ENCODE data around the gene PLCL2.

DNA sequence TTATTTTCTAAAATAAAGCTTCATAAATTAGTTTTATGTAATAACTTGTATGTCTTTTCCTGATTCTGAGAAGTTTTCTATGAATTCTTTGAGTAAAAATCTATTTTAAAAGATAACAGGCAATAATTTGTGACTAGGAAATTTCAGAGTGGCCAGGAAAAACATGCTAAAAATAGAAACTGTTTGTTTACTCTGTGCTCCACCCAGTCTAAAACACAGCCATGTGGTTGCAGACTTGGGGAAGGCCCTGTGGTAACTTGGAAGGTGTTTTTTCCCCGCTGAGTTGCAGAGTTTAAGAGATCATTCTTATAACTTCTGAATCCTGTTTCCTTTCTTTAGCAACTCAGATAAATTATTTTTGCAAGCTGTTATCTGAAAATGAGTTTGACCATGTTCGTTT is 21.9 kb downstream of the PLCL2 start:
- TF ChIP-seq EZH2 (IDR thresholded peaks at IDR 0.05; ENCODE audit: borderline replicate concordance, control insufficient read depth, low read depth, low read length) (no peak), CREM (IDR thresholded peaks at IDR 0.05; ENCODE audit: low read depth) (no peak), FOXM1 (IDR thresholded peaks at IDR 0.05; ENCODE audit: low read depth, low read length) (0 out of 2 replicates have a peak, but pooled peaks have one; percentile 31), DPF2 (IDR thresholded peaks at IDR 0.05) (no peak), CEBPB (IDR thresholded peaks at IDR 0.05; ENCODE audit: borderline replicate concordance in 1 of 2, low read depth in 2 of 2, low read length in 2 of 2) (no peak), GABPA (IDR thresholded peaks at IDR 0.05; ENCODE audit: low read depth) (no peak), JUND (IDR thresholded peaks at IDR 0.05; ENCODE audit: low read depth, low read length) (no peak), POLR2A (IDR thresholded peaks at IDR 0.05; ENCODE audit: low read depth, low read length) (no peak), ZSCAN29 (IDR thresholded peaks at IDR 0.05) (no peak)
- TF ChIP-seq, protein P1, sequence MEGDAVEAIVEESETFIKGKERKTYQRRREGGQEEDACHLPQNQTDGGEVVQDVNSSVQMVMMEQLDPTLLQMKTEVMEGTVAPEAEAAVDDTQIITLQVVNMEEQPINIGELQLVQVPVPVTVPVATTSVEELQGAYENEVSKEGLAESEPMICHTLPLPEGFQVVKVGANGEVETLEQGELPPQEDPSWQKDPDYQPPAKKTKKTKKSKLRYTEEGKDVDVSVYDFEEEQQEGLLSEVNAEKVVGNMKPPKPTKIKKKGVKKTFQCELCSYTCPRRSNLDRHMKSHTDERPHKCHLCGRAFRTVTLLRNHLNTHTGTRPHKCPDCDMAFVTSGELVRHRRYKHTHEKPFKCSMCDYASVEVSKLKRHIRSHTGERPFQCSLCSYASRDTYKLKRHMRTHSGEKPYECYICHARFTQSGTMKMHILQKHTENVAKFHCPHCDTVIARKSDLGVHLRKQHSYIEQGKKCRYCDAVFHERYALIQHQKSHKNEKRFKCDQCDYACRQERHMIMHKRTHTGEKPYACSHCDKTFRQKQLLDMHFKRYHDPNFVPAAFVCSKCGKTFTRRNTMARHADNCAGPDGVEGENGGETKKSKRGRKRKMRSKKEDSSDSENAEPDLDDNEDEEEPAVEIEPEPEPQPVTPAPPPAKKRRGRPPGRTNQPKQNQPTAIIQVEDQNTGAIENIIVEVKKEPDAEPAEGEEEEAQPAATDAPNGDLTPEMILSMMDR (IDR thresholded peaks at IDR 0.05 in 2 of 3, conservative IDR thresholded peaks at IDR 0.05 in 1 of 3; ENCODE audit: control insufficient read depth in 2 of 3, extremely low read depth in 1 of 3, insufficient read depth in 1 of 3, low read depth in 3 of 3, low read length in 3 of 3), result no peak
- TF ChIP-seq, protein P2, sequence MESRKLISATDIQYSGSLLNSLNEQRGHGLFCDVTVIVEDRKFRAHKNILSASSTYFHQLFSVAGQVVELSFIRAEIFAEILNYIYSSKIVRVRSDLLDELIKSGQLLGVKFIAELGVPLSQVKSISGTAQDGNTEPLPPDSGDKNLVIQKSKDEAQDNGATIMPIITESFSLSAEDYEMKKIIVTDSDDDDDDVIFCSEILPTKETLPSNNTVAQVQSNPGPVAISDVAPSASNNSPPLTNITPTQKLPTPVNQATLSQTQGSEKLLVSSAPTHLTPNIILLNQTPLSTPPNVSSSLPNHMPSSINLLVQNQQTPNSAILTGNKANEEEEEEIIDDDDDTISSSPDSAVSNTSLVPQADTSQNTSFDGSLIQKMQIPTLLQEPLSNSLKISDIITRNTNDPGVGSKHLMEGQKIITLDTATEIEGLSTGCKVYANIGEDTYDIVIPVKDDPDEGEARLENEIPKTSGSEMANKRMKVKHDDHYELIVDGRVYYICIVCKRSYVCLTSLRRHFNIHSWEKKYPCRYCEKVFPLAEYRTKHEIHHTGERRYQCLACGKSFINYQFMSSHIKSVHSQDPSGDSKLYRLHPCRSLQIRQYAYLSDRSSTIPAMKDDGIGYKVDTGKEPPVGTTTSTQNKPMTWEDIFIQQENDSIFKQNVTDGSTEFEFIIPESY (IDR thresholded peaks at IDR 0.05), result no peak
- TF ChIP-seq, protein P3, sequence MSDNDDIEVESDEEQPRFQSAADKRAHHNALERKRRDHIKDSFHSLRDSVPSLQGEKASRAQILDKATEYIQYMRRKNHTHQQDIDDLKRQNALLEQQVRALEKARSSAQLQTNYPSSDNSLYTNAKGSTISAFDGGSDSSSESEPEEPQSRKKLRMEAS (IDR thresholded peaks at IDR 0.05; ENCODE audit: low read depth, low read length), result no peak
- TF ChIP-seq, protein P4, sequence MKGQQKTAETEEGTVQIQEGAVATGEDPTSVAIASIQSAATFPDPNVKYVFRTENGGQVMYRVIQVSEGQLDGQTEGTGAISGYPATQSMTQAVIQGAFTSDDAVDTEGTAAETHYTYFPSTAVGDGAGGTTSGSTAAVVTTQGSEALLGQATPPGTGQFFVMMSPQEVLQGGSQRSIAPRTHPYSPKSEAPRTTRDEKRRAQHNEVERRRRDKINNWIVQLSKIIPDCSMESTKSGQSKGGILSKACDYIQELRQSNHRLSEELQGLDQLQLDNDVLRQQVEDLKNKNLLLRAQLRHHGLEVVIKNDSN (IDR thresholded peaks at IDR 0.05; ENCODE audit: borderline replicate concordance, extremely low read length, insufficient read depth, low read depth, low read length), result no peak

All from GM12878 (cell line).